Activated CD8-positive, alpha-beta T cell treated with anti-CD3 and anti-CD28 coated beads for 36 hours (primary cell): Measurements from ENCODE around the gene SEMA6B. TPM values are rescaled to one million over a fixed set of nuclear protein-coding genes. Genes with fewer than 3 reads are reported as not detected.

Source experiments
- ATAC-seq: fragments of 200-7000 bp; cut with Tn5 transposase; one replicate; pipeline ENCODE4 v1.10.0; 2021; ENCODE audit warnings: mild to moderate bottlenecking, moderate library complexity
- CTCF ChIA-PET: fragments of 350-600 bp; sonication (Branson Sonifier 250); formaldehyde crosslinking; loops from one replicate; lab custom pipeline; 2021; ENCODE audit warnings: antibody characterized with exemption; lab: Charles Lee
- POLR2A ChIA-PET: fragments of 350-600 bp; sonication (Branson Sonifier 250); formaldehyde crosslinking; loops from one replicate; lab custom pipeline; 2021; ENCODE audit warnings: antibody characterized with exemption; lab: Charles Lee
- DNase-seq: peaks from one replicate; pipeline ENCODE4 v3.0.0-alpha.2; 2020
- H3K27ac Mint-ChIP-seq: one replicate; pipeline ENCODE4 v1.8.0; 2021; ENCODE audit warnings: mild to moderate bottlenecking, mixed read lengths
- H3K27me3 Mint-ChIP-seq: one replicate; pipeline ENCODE4 v1.8.0; 2021; ENCODE audit warnings: mixed read lengths
- H3K36me3 Mint-ChIP-seq: one replicate; pipeline ENCODE4 v1.8.0; 2021; ENCODE audit warnings: low read depth, mixed read lengths
- H3K4me1 Mint-ChIP-seq: one replicate; pipeline ENCODE4 v1.8.0; 2021; ENCODE audit warnings: low read depth, mixed read lengths
- H3K4me3 Mint-ChIP-seq: one replicate; pipeline ENCODE4 v1.8.0; 2021; ENCODE audit warnings: mild to moderate bottlenecking, moderate library complexity, mixed read lengths
- H3K9me3 Mint-ChIP-seq: one replicate; pipeline ENCODE4 v1.8.0; 2021; ENCODE audit warnings: mixed read lengths
- CTCF ChIP-seq: fragments of 200-600 bp; IDR thresholded peaks from one replicate; pipeline ENCODE4 v1.8.0; 2022; ENCODE audit warnings: antibody characterized with exemption, mild to moderate bottlenecking
- intact Hi-C: fragments of 100-400 bp; cut with micrococcal nuclease; formaldehyde crosslinking; loops from one replicate; pipeline ENCODE4 v1.10.0; 2022
- total RNA-seq, 2 experiments: library from RNA; stranded (reverse); gene quantifications; one replicate each; pipeline ENCODE4 v1.2.3, GENCODE V29; 2021

SEMA6B gene
- total RNA-seq, 2 experiments from 2014 or later: not detected

GRCh38 chr19:4541114-4541805 lies 18.2 kb downstream of the SEMA6B start:
- H3K4me1 Mint-ChIP-seq: peaks cover 9% of the 10 kb centered on the region
- H3K9me3 Mint-ChIP-seq: peaks cover 1% of the 10 kb centered on the region
- no peak for DNase-seq
- CTCF ChIA-PET: interaction anchor here (4.5 kb wide), 1 partner anchor 17 kb away, joined by 28 read pairs; no protein-coding TSS in a partner anchor
- no peak overlapping the region for H3K27ac Mint-ChIP-seq
- no peaks in the 10 kb centered on the region for H3K36me3 Mint-ChIP-seq
- POLR2A ChIA-PET: no interaction called here
- no peak for ATAC-seq
- H3K4me3 Mint-ChIP-seq: no peak overlapping the region
- intact Hi-C loops: no loop called here
- peaks cover 4% of the 10 kb centered on the region for H3K27me3 Mint-ChIP-seq
- TF ChIP-seq CTCF: no peak

- H3K27me3 Mint-ChIP-seq: peaks cover 5% of the 10 kb centered on the region
These were observed 19.5 kb downstream of the SEMA6B start, which contains the start of gene LRG1 for GRCh38 chr19:4539693-4540581. Gene LRG1 (minus strand): TSS chr19:4540036. CDS start chr19:4540013, 23 bp downstream.

DNA sequence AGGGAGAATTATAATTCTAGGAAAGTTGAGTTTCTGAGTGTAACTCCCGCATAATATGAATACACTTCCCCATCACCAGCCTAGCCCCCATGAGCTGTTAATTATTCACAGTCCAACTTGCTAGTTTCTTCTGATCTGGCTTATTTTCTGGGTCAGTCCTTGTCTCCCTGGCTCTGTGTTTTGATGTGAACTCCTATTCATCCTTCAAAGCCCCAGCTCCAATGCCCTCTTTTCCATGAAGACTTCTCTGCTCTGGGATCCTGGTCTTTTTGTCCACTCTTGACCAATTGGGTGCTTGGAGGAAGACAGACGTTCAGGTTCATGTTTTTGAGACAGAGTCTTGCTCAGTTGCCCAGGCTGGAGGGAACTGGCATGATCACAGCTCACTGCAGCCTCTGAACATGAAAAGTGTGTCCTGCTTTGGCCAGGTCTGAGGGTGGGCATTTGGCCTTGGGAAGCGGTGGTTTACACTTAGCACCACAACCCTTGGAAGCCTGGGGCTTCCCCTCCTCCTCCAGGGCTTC lies 20.3 kb downstream of the SEMA6B start:
- no peak overlapping the region for H3K27ac Mint-ChIP-seq
- peaks cover 1% of the 10 kb centered on the region for H3K9me3 Mint-ChIP-seq
- peaks cover 7% of the 10 kb centered on the region for H3K27me3 Mint-ChIP-seq
- ChIA-PET CTCF (interaction anchor here (1.3 to 4.5 kb wide), 2 partner anchors 13 to 15 kb away, joined by 5 to 28 read pairs; no protein-coding TSS in a partner anchor), POLR2A (interaction anchor here (1.0 to 1.8 kb wide), 2 partner anchors 66 to 278 kb away, joined by 4 read pairs; no protein-coding TSS in a partner anchor)
- intact Hi-C loops: no loop called here
- ATAC-seq: no peak
- H3K36me3 Mint-ChIP-seq: no peaks in the 10 kb centered on the region
- H3K4me1 Mint-ChIP-seq: peaks cover 13% of the 10 kb centered on the region
- TF ChIP-seq CTCF: no peak
- DNase-seq: no peak
- H3K4me3 Mint-ChIP-seq: no peak overlapping the region

More at GRCh38 chr19:4539693-4540581, 19.5 kb downstream of the SEMA6B start, which contains the start of gene LRG1:
- Mint-ChIP-seq H3K36me3 (no peaks in the 10 kb centered on the region), H3K4me1 (peaks cover 11% of the 10 kb centered on the region), H3K27ac (no peak within 1 kb of the TSS), H3K4me3 (peak within 1 kb of the TSS; percentile 32), H3K9me3 (peaks cover 1% of the 10 kb centered on the region)
- ChIA-PET POLR2A (interaction anchor here (1.0 to 1.8 kb wide), 2 partner anchors 66 to 125 kb away, joined by 3 to 4 read pairs; no protein-coding TSS in a partner anchor), CTCF (interaction anchor here (0.9 to 4.5 kb wide), 3 partner anchors 13 to 97 kb away, joined by 3 to 28 read pairs (median 5); no protein-coding TSS in a partner anchor)
- DNase-seq (peak; percentile 45), ATAC-seq (peak; percentile 71)
- no peak for TF ChIP-seq CTCF
- intact Hi-C loops: no loop called here

GRCh38 chr19:4538601-4538954 lies 20.9 kb downstream of the SEMA6B start:
- no peak for DNase-seq
- H3K4me3 Mint-ChIP-seq: no peak overlapping the region
- peaks cover 7% of the 10 kb centered on the region for H3K27me3 Mint-ChIP-seq
- no peak overlapping the region for H3K27ac Mint-ChIP-seq
- ChIA-PET POLR2A (interaction anchor here (1.0 to 1.8 kb wide), 2 partner anchors 65 to 277 kb away, joined by 4 read pairs; no protein-coding TSS in a partner anchor), CTCF (interaction anchor here (1.3 to 4.5 kb wide), 2 partner anchors 12 to 14 kb away, joined by 5 to 28 read pairs; no protein-coding TSS in a partner anchor)
- no peak for ATAC-seq
- H3K9me3 Mint-ChIP-seq: peaks cover 1% of the 10 kb centered on the region
- H3K36me3 Mint-ChIP-seq: no peaks in the 10 kb centered on the region
- H3K4me1 Mint-ChIP-seq: peaks cover 13% of the 10 kb centered on the region
- intact Hi-C loops: no loop called here
- no peak for TF ChIP-seq CTCF
